HG02678 (cell line): ENCODE results near the gene MATCAP1.

ENCODE experiments used
- ATAC-seq: cut with Tn5 transposase; IDR thresholded peaks from one replicate; pipeline ENCODE4 v1.9.1; 2021; ENCODE audit warnings: mild to moderate bottlenecking, moderate library complexity; ENCODE audit not compliant: unreplicated experiment

Gene MATCAP1

GRCh38 chr16:67208154-67208896, 24.6 kb upstream of the MATCAP1 start:
- ATAC-seq, result no peak

DNA sequence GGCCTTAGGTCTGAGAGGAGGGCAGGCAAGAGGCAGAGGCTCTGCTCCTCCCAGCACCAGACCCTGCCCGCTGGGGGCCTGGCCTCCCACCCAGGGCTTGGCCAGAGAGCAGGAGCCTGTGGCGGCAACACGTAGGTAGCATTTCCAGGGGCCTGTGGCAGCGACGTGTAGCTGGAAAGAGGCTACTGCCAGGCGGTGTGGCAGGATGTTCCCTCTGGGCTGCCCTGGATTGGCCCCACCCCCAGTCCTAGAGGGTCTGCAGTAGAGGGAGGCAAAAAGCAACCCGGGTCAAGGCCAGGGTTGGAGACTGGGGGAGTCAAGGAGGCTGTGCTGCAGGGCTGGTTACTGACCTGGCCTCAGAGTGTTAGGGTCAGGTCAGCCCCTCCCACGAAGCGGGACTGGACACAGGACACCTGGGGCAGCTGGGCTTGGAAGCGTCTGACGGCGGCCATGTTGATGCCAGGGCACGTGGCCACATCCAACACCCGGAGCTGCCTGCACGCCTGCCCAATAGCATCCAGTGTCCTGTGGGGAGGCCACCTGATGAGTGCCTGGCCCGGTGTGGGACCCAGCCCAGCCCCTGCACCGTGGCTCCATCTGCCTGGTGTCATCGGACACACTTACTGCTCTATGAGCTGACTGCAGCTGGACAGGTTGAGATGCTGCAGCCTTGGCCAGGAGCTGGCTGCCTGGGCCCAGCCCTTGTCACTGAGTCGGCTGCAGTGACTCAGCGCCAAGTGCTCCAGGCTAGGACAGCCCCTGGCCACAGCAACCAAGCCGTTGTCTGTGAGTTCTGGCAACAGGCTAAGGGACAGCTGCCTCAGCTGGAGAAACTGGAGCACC, 23.7 kb upstream of the MATCAP1 start:
- ATAC-seq, result no peak

DNA sequence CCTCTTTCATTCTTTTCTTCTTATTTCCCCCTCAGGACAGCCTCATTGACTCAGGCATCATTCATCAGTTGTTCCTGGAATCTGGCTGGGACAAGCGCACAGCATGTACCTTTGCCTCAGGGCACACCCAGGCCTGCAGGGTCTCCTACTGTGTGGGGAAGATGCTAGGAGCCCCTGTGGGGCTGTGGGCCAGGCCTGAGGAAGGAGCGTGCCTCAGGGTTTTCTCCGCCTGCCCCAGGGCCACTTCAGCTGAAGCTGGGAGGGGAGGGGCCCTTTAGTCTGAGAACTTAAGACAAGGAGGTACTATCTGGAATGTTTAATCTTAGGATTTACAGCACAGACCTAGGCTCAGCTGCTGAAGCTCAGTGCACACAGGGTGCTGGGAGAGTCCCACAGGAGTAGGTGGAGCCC, 23.1 kb upstream of the MATCAP1 start:
- ATAC-seq, result no peak

- ATAC-seq, result no peak
Observed at GRCh38 chr16:67206129-67206837, 22.5 kb upstream of the MATCAP1 start.

- no peak for ATAC-seq
Observed at GRCh38 chr16:67204076-67204475, 20.3 kb upstream of the MATCAP1 start.

- ATAC-seq, result no peak
Observed at GRCh38 chr16:67202956-67203493, 19.3 kb upstream of the MATCAP1 start.

DNA sequence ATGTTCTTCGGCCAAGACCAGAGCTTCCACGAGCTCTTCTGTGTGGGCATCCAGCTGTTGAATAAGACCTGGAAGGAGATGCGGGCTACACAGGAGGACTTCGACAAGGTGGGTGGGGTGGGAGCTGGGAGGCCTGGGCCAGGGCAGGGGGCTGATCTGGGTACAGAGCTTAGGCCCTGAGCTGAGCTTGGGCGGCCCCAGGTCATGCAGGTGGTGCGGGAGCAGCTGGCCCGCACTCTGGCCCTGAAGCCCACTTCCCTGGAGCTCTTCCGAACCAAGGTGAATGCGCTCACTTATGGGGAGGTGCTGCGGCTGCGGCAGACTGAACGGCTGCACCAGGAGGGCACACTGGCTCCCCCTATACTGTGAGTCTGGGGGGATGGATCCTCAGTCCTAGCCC, 18.7 kb upstream of the MATCAP1 start:
- no peak for ATAC-seq

DNA sequence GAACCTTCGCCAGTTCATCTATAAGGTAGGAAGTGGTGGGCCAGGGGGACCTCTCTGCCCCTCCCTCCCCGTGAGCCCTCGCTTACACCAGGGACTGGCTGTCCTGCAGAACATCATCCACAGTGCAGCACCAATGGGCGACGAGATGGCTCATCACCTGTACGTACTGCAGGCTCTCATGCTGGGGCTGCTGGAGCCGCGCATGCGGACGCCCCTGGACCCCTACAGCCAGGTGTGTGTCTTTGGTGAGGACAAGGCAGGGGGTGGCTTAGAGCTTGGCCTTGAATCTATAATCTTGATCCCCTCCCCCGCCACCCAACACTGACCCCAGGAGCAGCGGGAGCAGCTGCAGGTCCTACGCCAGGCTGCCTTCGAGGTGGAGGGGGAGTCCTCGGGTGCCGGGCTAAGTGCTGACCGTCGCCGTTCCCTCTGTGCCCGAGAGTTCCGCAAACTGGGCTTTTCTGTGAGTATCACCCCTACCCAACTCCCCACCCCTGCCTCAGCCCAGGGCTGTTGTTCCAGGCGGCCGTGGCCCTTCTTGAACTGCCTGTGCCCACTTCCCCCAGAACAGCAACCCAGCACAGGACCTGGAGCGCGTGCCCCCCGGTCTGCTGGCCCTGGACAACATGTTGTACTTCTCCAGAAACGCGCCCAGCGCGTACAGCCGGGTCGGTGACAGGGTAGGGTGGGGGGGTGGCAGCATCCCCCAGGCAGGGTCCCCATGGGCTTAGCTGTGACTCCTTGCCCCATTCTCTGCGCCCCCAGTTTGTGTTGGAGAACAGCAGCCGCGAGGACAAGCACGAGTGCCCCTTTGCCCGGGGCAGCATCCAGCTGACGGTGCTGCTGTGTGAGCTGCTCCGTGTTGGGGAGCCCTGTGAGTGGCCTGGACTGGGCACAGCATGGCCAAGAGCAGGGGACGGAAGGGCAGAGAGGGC, 17.9 kb upstream of the MATCAP1 start:
- no peak for ATAC-seq

GRCh38 chr16:67200491-67200890, 16.7 kb upstream of the MATCAP1 start:
- no peak for ATAC-seq

DNA sequence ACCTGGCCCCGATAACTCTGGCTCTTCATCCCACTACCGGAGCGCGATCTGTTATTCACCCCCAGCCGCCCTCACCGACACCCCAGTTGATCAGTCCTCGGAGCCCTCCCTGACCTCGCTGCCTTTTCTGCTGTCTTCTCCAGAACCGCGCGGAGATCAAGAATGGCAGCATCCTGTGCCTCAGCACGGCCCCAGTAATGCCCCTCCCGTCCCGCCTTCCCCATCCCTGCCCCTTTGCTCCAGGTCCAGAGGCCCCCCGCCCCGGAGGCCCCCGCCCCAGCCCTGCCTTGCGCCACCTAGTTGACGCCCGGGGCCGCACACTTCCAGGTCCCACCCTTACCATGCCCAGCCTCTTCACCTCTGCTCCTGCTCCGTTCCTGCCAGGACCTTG, 16.0 kb upstream of the MATCAP1 start:
- no peak for ATAC-seq

DNA sequence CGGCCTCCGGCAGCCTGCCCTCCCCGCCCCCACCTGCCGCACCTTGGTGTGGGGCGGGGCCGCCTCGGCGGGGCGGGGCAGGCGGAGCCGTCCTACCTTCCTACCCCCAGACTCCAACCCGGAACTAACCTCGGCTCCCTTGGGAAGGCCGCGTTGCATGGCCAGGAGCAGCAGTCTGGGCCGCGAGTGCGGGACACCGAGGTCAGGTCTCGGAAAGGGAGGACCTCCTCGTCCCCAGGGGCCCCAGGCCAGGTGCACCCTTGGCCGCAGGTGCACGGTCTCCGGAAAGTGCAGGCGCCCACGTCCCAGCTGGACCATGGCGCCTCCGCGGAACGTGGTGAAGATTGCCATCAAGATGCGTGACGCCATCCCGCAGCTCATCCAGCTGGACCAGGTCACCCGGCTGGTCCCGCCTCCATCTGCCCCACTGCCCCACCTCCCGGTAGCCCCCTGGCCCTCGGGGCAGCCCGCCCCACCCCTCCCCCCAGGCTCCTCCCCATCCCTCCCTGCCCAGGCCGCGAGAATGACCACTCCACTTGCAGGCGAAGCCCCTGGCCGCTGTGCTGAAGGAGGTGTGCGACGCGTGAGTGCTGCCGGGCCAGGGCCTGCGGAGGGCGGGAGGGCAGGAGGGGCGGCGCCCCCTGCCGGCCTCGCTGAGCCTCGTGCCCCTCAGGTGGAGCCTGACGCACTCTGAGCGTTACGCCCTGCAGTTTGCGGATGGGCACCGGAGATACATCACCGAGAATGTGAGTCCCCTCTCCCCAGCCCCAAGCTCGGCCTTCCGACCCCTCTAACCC, 15.4 kb upstream of the MATCAP1 start, which contains the start of gene ELMO3:
TSS of gene ELMO3 (plus strand) at position 121 of the 797 bp plus-strand sequence. CDS start at position 317, 196 bp downstream.
- no peak for ATAC-seq

DNA sequence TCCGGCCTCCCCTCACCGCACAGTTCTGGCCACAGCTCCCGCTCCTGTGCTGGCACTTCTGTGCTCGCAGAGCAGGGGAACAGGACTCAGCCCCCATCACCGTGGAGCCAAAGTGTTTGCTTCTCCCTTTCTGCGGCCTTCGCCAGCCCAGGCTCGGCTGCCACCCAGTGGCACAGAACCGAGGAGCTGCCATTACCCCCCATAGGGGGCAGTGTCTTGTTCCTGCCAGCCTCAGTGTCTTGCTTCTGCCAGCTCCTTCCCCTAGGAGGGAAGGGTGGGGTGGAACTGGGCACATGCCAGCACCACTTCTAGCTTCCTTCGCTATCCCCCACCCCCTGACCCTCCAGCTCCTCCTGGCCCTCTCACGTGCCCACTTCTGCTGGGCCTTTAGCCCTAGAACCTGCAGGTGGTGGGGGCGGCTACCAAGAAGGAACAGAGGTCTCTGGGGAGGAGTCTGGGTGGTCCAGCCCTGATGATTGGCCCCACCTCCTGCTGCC, 14.5 kb upstream of the MATCAP1 start:
- no peak for ATAC-seq

GRCh38 chr16:67197704-67198103, 13.9 kb upstream of the MATCAP1 start:
- no peak for ATAC-seq

DNA sequence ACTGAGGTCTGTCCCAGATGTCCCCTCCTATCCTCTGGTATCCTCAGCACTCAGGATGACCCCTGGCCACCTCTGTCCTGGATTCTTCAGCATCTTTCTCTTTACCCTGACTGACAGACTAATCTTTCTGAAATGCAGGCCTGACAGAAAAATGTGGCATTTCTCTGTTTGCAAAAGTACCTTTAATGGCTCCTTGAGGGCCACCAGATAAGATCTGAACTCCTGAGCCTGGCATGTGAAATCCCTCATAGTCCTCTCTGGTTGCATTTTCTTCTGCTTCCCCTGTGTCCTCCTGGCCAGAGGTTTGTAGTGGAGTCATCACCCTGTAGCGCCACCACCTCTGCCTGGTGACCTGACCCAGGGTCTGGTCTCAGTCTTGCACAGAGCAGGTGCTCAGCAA, 13.1 kb upstream of the MATCAP1 start:
- ATAC-seq, result no peak

DNA sequence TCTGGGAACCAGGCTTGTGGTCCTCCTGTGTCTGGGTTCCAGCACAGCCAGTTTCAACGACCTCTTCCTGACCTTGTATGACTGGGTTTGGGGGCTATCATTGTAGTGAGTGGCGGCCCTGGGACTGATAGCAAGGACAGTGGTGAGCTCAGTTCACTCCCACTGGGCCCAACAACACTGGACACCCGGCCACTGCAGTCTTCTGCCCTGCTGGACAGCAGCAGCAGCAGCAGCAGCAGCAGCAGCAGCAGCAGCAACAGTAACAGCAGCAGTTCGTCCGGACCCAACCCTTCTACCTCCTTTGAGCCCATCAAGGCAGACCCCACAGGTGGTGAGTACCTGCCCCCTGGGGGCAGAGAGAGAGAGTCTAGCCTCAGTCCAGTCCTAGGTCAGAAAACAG, 11.9 kb upstream of the MATCAP1 start:
- ATAC-seq, result no peak

- no peak for ATAC-seq
Observed at GRCh38 chr16:67194260-67194659, 10.5 kb upstream of the MATCAP1 start.

- ATAC-seq, result no peak
Observed at GRCh38 chr16:67193536-67193935, 9.8 kb upstream of the MATCAP1 start.

DNA sequence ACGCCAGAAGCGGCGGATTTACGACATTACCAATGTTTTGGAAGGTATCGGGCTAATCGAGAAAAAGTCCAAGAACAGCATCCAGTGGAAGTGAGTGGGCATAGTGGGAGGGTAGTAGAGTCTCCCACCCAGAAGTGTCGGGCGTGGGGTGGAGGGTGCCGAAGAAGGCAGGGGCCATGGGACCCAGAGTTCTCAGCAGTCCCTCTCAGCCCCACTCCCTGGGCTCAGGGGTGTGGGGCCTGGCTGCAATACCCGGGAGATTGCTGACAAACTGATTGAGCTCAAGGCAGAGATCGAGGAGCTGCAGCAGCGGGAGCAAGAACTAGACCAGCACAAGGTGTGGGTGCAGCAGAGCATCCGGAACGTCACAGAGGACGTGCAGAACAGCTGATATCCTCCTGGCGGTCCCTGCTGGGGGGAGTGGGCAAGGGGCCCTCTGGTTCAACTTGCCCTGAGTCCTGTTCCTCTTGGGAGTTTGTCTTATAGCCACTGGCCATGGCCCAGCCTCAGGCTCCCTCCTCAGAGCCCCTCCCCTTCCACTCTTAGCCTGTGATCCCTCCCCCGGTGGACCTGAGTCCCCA, 9.1 kb upstream of the MATCAP1 start:
- ATAC-seq, result no peak
